Measurements from ENCODE around the gene RYR3. TPM values are rescaled to one million over a fixed set of nuclear protein-coding genes. Genes with fewer than 3 reads are reported as not detected.

RYR3 gene
- total and polyA plus RNA-seq, 2 donors (not counting 1 experiment from before 2014, with no cell fraction given): 0.17 TPM; not detected in 1

- Histone ChIP-seq H3K4me3 (replicated peaks in 1 of 4; ENCODE audit: control extremely low read depth in 1 of 4, insufficient read depth in 1 of 4, low read depth in 3 of 4, low read length in 4 of 4) (no peak overlapping the region), H4K20me1 (ENCODE audit: control insufficient read depth, extremely low read depth, insufficient read depth, low read length) (no peaks in the 10 kb centered on the region), H3K27ac (ENCODE audit: insufficient read depth, low read length) (no peak overlapping the region), H3K79me2 (ENCODE audit: control insufficient read depth, insufficient read depth, low read length) (no peaks in the 10 kb centered on the region), H3K9me3 (ENCODE audit: control insufficient read depth, insufficient read depth, low read depth, low read length) (no peaks in the 10 kb centered on the region), H3K36me3 (ENCODE audit: control insufficient read depth, insufficient read depth, low read length) (no peaks in the 10 kb centered on the region), H2AFZ (ENCODE audit: low read length) (no peak overlapping the region), H3K4me1 (ENCODE audit: control insufficient read depth, extremely low read depth, insufficient read depth, low read length) (no peaks in the 10 kb centered on the region), H3K9ac (ENCODE audit: insufficient read depth, low read length) (no peak overlapping the region), H3K4me2 (ENCODE audit: extremely low read depth, insufficient read depth, low read length) (no peak overlapping the region), H3K27me3 (ENCODE audit: control insufficient read depth, insufficient read depth, low read length) (peaks cover 5% of the 10 kb centered on the region)
- no peak for TF ChIP-seq EZH2 (IDR thresholded peaks at IDR 0.05; ENCODE audit: low read length, missing control alignments)
- TF ChIP-seq, protein P1, sequence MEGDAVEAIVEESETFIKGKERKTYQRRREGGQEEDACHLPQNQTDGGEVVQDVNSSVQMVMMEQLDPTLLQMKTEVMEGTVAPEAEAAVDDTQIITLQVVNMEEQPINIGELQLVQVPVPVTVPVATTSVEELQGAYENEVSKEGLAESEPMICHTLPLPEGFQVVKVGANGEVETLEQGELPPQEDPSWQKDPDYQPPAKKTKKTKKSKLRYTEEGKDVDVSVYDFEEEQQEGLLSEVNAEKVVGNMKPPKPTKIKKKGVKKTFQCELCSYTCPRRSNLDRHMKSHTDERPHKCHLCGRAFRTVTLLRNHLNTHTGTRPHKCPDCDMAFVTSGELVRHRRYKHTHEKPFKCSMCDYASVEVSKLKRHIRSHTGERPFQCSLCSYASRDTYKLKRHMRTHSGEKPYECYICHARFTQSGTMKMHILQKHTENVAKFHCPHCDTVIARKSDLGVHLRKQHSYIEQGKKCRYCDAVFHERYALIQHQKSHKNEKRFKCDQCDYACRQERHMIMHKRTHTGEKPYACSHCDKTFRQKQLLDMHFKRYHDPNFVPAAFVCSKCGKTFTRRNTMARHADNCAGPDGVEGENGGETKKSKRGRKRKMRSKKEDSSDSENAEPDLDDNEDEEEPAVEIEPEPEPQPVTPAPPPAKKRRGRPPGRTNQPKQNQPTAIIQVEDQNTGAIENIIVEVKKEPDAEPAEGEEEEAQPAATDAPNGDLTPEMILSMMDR (conservative IDR thresholded peaks at IDR 0.05 in 1 of 2, IDR thresholded peaks at IDR 0.05 in 1 of 2; ENCODE audit: low read depth in 1 of 2, low read length in 2 of 2): no peak
- DNase-seq (ENCODE audit: low read depth in 2 of 2): no peak
Measured at GRCh38 chr15:33328106-33328505, 17.3 kb downstream of the RYR3 start.

- H3K27me3 ChIP-seq (ENCODE audit: control insufficient read depth, insufficient read depth, low read length): peaks cover 5% of the 10 kb centered on the region
- no peaks in the 10 kb centered on the region for H4K20me1 ChIP-seq (ENCODE audit: control insufficient read depth, extremely low read depth, insufficient read depth, low read length)
- H3K9me3 ChIP-seq (ENCODE audit: control insufficient read depth, insufficient read depth, low read depth, low read length): no peaks in the 10 kb centered on the region
- no peaks in the 10 kb centered on the region for H3K79me2 ChIP-seq (ENCODE audit: control insufficient read depth, insufficient read depth, low read length)
- no peak overlapping the region for H3K9ac ChIP-seq (ENCODE audit: insufficient read depth, low read length)
- H3K4me3 ChIP-seq (replicated peaks in 1 of 4; ENCODE audit: control extremely low read depth in 1 of 4, insufficient read depth in 1 of 4, low read depth in 3 of 4, low read length in 4 of 4): no peak overlapping the region
- H3K4me1 ChIP-seq (ENCODE audit: control insufficient read depth, extremely low read depth, insufficient read depth, low read length): no peaks in the 10 kb centered on the region
- no peak overlapping the region for H2AFZ ChIP-seq (ENCODE audit: low read length)
- no peak overlapping the region for H3K27ac ChIP-seq (ENCODE audit: insufficient read depth, low read length)
- no peak overlapping the region for H3K4me2 ChIP-seq (ENCODE audit: extremely low read depth, insufficient read depth, low read length)
- TF ChIP-seq, protein P1 (conservative IDR thresholded peaks at IDR 0.05 in 1 of 2, IDR thresholded peaks at IDR 0.05 in 1 of 2; ENCODE audit: low read depth in 1 of 2, low read length in 2 of 2): no peak
- no peak for TF ChIP-seq EZH2 (IDR thresholded peaks at IDR 0.05; ENCODE audit: low read length, missing control alignments)
- no peaks in the 10 kb centered on the region for H3K36me3 ChIP-seq (ENCODE audit: control insufficient read depth, insufficient read depth, low read length)
- DNase-seq (ENCODE audit: low read depth in 2 of 2): no peak
Measured at GRCh38 chr15:33329457-33329856, 18.7 kb downstream of the RYR3 start.

DNA sequence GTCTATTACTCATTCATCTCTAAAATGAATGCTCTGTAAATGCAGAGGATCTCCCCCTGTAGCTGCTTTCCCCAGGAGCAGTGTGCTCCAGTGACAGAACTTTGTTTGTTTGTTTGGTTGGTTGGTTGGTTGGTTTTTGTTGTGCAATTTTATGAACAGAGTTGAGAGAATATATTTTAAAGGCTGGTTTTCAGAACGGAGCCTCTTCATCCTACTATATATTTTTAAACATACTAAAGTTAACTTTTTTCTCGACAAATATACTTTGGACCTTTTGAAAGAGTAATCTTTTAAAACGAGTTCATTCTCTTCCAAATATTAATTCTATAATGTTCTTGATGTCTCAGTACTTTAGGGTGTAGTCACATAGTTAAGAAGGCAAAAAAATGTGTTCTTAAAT lies 20.2 kb downstream of the RYR3 start:
- H3K9me3 ChIP-seq (ENCODE audit: control insufficient read depth, insufficient read depth, low read depth, low read length): no peaks in the 10 kb centered on the region
- no peak for DNase-seq (ENCODE audit: low read depth in 2 of 2)
- H4K20me1 ChIP-seq (ENCODE audit: control insufficient read depth, extremely low read depth, insufficient read depth, low read length): no peaks in the 10 kb centered on the region
- H3K27ac ChIP-seq (ENCODE audit: insufficient read depth, low read length): no peak overlapping the region
- H3K9ac ChIP-seq (ENCODE audit: insufficient read depth, low read length): no peak overlapping the region
- H3K4me2 ChIP-seq (ENCODE audit: extremely low read depth, insufficient read depth, low read length): no peak overlapping the region
- TF ChIP-seq, protein P1 (conservative IDR thresholded peaks at IDR 0.05 in 1 of 2, IDR thresholded peaks at IDR 0.05 in 1 of 2; ENCODE audit: low read depth in 1 of 2, low read length in 2 of 2): no peak
- TF ChIP-seq EZH2 (IDR thresholded peaks at IDR 0.05; ENCODE audit: low read length, missing control alignments): no peak
- no peak overlapping the region for H2AFZ ChIP-seq (ENCODE audit: low read length)
- no peaks in the 10 kb centered on the region for H3K79me2 ChIP-seq (ENCODE audit: control insufficient read depth, insufficient read depth, low read length)
- H3K4me3 ChIP-seq (replicated peaks in 1 of 4; ENCODE audit: control extremely low read depth in 1 of 4, insufficient read depth in 1 of 4, low read depth in 3 of 4, low read length in 4 of 4): no peak overlapping the region
- H3K27me3 ChIP-seq (ENCODE audit: control insufficient read depth, insufficient read depth, low read length): peaks cover 5% of the 10 kb centered on the region
- H3K4me1 ChIP-seq (ENCODE audit: control insufficient read depth, extremely low read depth, insufficient read depth, low read length): no peaks in the 10 kb centered on the region
- no peaks in the 10 kb centered on the region for H3K36me3 ChIP-seq (ENCODE audit: control insufficient read depth, insufficient read depth, low read length)
